PC-3 (cell line): ENCODE results near the gene PLP1.

Experiments
- CTCF ChIP-seq: fragments of 300-600 bp; sonication (generic); conservative IDR thresholded peaks from 2 replicates; pipeline ENCODE4 v1.5.1; 2017; ENCODE audit warnings: antibody characterized with exemption, low read depth, mild to moderate bottlenecking, low read length
- EZH2 ChIP-seq: fragments of 300-600 bp; sonication (generic); IDR thresholded peaks from one replicate; pipeline ENCODE4 v1.6.1; 2017; ENCODE audit warnings: antibody characterized with exemption, mild to moderate bottlenecking, low read length; ENCODE audit not compliant: unreplicated experiment
- EZH2phosphoT487 ChIP-seq: fragments of 300-600 bp; sonication (generic); IDR thresholded peaks from 2 replicates; pipeline ENCODE4 v1.6.1; 2018; ENCODE audit warnings: mild to moderate bottlenecking, antibody characterized with exemption, low read length, borderline replicate concordance

- TF ChIP-seq CTCF = no peak
- no peak for TF ChIP-seq EZH2phosphoT487
- TF ChIP-seq EZH2 = no peak
Observed at GRCh38 chrX:103818842-103819619, 42.4 kb downstream of the PLP1 start.
